IPS-18c (cell line): Measurements from ENCODE around the gene NPY4R2.
"Not testable (repeated sequence)": the region's sequence is repeated elsewhere in the genome, so short reads cannot be mapped to it uniquely, and the experiment has no call there.

ENCODE experiments used
- H3K4me3 ChIP-seq: 2 replicates; pipeline ENCODE4 v1.7.0; 2013; ENCODE audit warnings: low read depth, mild to moderate bottlenecking, low read length, moderate library complexity; ENCODE audit not compliant: insufficient read depth
- H3K9me3 ChIP-seq: one replicate; pipeline ENCODE4 v1.6.1; 2013; ENCODE audit warnings: mild to moderate bottlenecking, low read length, moderate library complexity; ENCODE audit not compliant: control insufficient read depth, insufficient read depth

Gene NPY4R2

GRCh38 chr10:47970047-47970446 lies 51.6 kb downstream of the NPY4R2 start:
- not testable (repeated sequence) for H3K9me3 ChIP-seq, H3K4me3 ChIP-seq

- H3K9me3 ChIP-seq, H3K4me3 ChIP-seq: not testable (repeated sequence)
These were observed 53.1 kb downstream of the NPY4R2 start for GRCh38 chr10:47971598-47971997.

GRCh38 chr10:47972077-47972476 lies 53.6 kb downstream of the NPY4R2 start:
- H3K4me3 ChIP-seq, H3K9me3 ChIP-seq: not testable (repeated sequence)
